GM23338 (cell line): ENCODE results near the gene KCNN3.

Experiments used
- CREB1 ChIP-seq: fragments of 250-450 bp; sonication (Bioruptor Pico); IDR thresholded peaks from 2 replicates; pipeline ENCODE4 v1.5.0; 2020; ENCODE audit warnings: low read depth, mild to moderate bottlenecking, moderate library complexity
- CTCF ChIP-seq, 2 experiments: fragments of 200-600 bp in 1 of 2; sonication (generic) in 1 of 2; conservative IDR thresholded peaks; 2 replicates each; pipeline versions ENCODE4 v1.5.1 to v1.6.1; 2016 to 2017; ENCODE audit warnings: antibody characterized with exemption in 2 of 2, low read depth in 2 of 2, mild to moderate bottlenecking in 2 of 2, moderate library complexity in 1 of 2
- EZH2 ChIP-seq: fragments of 200-600 bp; sonication (generic); IDR thresholded peaks from one replicate; pipeline ENCODE4 v1.8.0; 2017; ENCODE audit warnings: antibody characterized with exemption, mild to moderate bottlenecking, low read depth; ENCODE audit not compliant: unreplicated experiment
- EZH2phosphoT487 ChIP-seq: fragments of 200-600 bp; sonication (generic); IDR thresholded peaks from one replicate; pipeline ENCODE4 v1.8.1; 2018; ENCODE audit warnings: antibody characterized with exemption; ENCODE audit not compliant: unreplicated experiment
- JUNB ChIP-seq: IDR thresholded peaks from one replicate; pipeline ENCODE4 v1.6.1; 2016; ENCODE audit warnings: antibody characterized with exemption; ENCODE audit not compliant: unreplicated experiment
- NANOG ChIP-seq: IDR thresholded peaks from 2 replicates; pipeline ENCODE4 v1.6.1; 2016; ENCODE audit warnings: antibody characterized with exemption, borderline replicate concordance
- POLR2AphosphoS5 ChIP-seq: IDR thresholded peaks from 2 replicates; pipeline ENCODE4 v1.6.1; 2016; ENCODE audit warnings: antibody characterized with exemption, low read depth
- STAT1 ChIP-seq: IDR thresholded peaks from one replicate; pipeline ENCODE4 v1.6.1; 2016; ENCODE audit warnings: antibody characterized with exemption; ENCODE audit not compliant: unreplicated experiment
- ZNF114 ChIP-seq: fragments of 250-450 bp; sonication (Bioruptor Pico); IDR thresholded peaks from 2 replicates; pipeline ENCODE4 v1.5.0; 2020; ENCODE audit warnings: mild to moderate bottlenecking, moderate library complexity
- ZNF331 ChIP-seq: fragments of 250-450 bp; sonication (Bioruptor Pico); IDR thresholded peaks from 2 replicates; pipeline ENCODE4 v1.5.0; 2020; ENCODE audit warnings: low read depth, mild to moderate bottlenecking, moderate library complexity
- TF ChIP-seq, protein P1 (sequence below): IDR thresholded peaks from one replicate; pipeline ENCODE4 v1.6.1; 2018; ENCODE audit warnings: antibody characterized with exemption; ENCODE audit not compliant: unreplicated experiment
- TF ChIP-seq, protein P2 (sequence below): IDR thresholded peaks from 2 replicates; pipeline ENCODE4 v1.6.1; 2016; ENCODE audit warnings: antibody characterized with exemption
- TF ChIP-seq, protein P3 (sequence below): fragments of 250-450 bp; sonication (Bioruptor Pico); IDR thresholded peaks from 2 replicates; pipeline ENCODE4 v1.5.0; 2020; ENCODE audit warnings: mild to moderate bottlenecking, moderate library complexity

- TF ChIP-seq, protein P1, sequence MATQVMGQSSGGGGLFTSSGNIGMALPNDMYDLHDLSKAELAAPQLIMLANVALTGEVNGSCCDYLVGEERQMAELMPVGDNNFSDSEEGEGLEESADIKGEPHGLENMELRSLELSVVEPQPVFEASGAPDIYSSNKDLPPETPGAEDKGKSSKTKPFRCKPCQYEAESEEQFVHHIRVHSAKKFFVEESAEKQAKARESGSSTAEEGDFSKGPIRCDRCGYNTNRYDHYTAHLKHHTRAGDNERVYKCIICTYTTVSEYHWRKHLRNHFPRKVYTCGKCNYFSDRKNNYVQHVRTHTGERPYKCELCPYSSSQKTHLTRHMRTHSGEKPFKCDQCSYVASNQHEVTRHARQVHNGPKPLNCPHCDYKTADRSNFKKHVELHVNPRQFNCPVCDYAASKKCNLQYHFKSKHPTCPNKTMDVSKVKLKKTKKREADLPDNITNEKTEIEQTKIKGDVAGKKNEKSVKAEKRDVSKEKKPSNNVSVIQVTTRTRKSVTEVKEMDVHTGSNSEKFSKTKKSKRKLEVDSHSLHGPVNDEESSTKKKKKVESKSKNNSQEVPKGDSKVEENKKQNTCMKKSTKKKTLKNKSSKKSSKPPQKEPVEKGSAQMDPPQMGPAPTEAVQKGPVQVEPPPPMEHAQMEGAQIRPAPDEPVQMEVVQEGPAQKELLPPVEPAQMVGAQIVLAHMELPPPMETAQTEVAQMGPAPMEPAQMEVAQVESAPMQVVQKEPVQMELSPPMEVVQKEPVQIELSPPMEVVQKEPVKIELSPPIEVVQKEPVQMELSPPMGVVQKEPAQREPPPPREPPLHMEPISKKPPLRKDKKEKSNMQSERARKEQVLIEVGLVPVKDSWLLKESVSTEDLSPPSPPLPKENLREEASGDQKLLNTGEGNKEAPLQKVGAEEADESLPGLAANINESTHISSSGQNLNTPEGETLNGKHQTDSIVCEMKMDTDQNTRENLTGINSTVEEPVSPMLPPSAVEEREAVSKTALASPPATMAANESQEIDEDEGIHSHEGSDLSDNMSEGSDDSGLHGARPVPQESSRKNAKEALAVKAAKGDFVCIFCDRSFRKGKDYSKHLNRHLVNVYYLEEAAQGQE, result no peak
- TF ChIP-seq, protein P2, sequence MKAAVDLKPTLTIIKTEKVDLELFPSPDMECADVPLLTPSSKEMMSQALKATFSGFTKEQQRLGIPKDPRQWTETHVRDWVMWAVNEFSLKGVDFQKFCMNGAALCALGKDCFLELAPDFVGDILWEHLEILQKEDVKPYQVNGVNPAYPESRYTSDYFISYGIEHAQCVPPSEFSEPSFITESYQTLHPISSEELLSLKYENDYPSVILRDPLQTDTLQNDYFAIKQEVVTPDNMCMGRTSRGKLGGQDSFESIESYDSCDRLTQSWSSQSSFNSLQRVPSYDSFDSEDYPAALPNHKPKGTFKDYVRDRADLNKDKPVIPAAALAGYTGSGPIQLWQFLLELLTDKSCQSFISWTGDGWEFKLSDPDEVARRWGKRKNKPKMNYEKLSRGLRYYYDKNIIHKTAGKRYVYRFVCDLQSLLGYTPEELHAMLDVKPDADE, result no peak
- TF ChIP-seq CTCF (conservative IDR thresholded peaks at IDR 0.05; ENCODE audit: low read depth in 2 of 2), result no peak
- no peak for TF ChIP-seq POLR2AphosphoS5
- no peak for TF ChIP-seq EZH2phosphoT487
- no peak for TF ChIP-seq EZH2
- TF ChIP-seq ZNF331 (CRISPR knock-in tag), result no peak
- no peak for TF ChIP-seq CREB1 (CRISPR knock-in tag)
- TF ChIP-seq, protein P3, sequence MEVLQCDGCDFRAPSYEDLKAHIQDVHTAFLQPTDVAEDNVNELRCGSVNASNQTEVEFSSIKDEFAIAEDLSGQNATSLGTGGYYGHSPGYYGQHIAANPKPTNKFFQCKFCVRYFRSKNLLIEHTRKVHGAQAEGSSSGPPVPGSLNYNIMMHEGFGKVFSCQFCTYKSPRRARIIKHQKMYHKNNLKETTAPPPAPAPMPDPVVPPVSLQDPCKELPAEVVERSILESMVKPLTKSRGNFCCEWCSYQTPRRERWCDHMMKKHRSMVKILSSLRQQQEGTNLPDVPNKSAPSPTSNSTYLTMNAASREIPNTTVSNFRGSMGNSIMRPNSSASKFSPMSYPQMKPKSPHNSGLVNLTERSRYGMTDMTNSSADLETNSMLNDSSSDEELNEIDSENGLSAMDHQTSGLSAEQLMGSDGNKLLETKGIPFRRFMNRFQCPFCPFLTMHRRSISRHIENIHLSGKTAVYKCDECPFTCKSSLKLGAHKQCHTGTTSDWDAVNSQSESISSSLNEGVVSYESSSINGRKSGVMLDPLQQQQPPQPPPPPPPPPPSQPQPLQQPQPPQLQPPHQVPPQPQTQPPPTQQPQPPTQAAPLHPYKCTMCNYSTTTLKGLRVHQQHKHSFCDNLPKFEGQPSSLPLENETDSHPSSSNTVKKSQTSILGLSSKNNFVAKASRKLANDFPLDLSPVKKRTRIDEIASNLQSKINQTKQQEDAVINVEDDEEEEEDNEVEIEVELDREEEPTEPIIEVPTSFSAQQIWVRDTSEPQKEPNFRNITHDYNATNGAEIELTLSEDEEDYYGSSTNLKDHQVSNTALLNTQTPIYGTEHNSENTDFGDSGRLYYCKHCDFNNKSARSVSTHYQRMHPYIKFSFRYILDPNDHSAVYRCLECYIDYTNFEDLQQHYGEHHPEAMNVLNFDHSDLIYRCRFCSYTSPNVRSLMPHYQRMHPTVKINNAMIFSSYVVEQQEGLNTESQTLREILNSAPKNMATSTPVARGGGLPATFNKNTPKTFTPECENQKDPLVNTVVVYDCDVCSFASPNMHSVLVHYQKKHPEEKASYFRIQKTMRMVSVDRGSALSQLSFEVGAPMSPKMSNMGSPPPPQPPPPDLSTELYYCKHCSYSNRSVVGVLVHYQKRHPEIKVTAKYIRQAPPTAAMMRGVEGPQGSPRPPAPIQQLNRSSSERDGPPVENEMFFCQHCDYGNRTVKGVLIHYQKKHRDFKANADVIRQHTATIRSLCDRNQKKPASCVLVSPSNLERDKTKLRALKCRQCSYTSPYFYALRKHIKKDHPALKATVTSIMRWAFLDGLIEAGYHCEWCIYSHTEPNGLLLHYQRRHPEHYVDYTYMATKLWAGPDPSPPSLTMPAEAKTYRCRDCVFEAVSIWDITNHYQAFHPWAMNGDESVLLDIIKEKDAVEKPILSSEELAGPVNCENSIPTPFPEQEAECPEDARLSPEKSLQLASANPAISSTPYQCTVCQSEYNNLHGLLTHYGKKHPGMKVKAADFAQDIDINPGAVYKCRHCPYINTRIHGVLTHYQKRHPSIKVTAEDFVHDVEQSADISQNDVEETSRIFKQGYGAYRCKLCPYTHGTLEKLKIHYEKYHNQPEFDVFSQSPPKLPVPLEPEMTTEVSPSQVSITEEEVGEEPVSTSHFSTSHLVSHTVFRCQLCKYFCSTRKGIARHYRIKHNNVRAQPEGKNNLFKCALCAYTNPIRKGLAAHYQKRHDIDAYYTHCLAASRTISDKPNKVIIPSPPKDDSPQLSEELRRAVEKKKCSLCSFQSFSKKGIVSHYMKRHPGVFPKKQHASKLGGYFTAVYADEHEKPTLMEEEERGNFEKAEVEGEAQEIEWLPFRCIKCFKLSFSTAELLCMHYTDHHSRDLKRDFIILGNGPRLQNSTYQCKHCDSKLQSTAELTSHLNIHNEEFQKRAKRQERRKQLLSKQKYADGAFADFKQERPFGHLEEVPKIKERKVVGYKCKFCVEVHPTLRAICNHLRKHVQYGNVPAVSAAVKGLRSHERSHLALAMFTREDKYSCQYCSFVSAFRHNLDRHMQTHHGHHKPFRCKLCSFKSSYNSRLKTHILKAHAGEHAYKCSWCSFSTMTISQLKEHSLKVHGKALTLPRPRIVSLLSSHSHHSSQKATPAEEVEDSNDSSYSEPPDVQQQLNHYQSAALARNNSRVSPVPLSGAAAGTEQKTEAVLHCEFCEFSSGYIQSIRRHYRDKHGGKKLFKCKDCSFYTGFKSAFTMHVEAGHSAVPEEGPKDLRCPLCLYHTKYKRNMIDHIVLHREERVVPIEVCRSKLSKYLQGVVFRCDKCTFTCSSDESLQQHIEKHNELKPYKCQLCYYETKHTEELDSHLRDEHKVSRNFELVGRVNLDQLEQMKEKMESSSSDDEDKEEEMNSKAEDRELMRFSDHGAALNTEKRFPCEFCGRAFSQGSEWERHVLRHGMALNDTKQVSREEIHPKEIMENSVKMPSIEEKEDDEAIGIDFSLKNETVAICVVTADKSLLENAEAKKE (CRISPR knock-in tag), result no peak
- no peak for TF ChIP-seq JUNB
- no peak for TF ChIP-seq ZNF114 (CRISPR knock-in tag)
- TF ChIP-seq NANOG, result no peak
- TF ChIP-seq STAT1, result no peak
Observed at GRCh38 chr1:154715385-154715784, 154.7 kb downstream of the KCNN3 start.
